Measurements from ENCODE around the gene GALNT18.

GALNT18 gene

GRCh38 chr11:11262171-11262920, 359.5 kb downstream of the GALNT18 start:
- POLR2A ChIA-PET: no interaction called here
- no peak for TF ChIP-seq CTCF (IDR thresholded peaks at IDR 0.05; ENCODE audit: control extremely low read depth, extremely low read depth, low read depth, missing control alignments)

GRCh38 chr11:11261629-11262028, 360.2 kb downstream of the GALNT18 start:
- ChIA-PET CTCF (interaction anchor here (1.0 to 2.0 kb wide), 4 partner anchors 11 to 233 kb away, joined by 3 to 6 read pairs (median 4); no protein-coding TSS in a partner anchor), POLR2A (no interaction called here)
- no peak for DNase-seq (ENCODE audit: extremely low spot score)
- no peak for TF ChIP-seq CTCF (IDR thresholded peaks at IDR 0.05; ENCODE audit: control extremely low read depth, extremely low read depth, low read depth, missing control alignments)

More at GRCh38 chr11:11262171-11262920, 359.5 kb downstream of the GALNT18 start:
- DNase-seq (ENCODE audit: extremely low spot score): no peak
- CTCF ChIA-PET: interaction anchor here (1.0 to 3.2 kb wide), 8 partner anchors 10 to 470 kb away, joined by 3 to 18 read pairs (median 4); no protein-coding TSS in a partner anchor

- ChIA-PET POLR2A (no interaction called here), CTCF (interaction anchor here (0.8 to 2.0 kb wide), 4 partner anchors 9 to 232 kb away, joined by 3 to 4 read pairs (median 4); no protein-coding TSS in a partner anchor)
These were observed 360.9 kb downstream of the GALNT18 start for GRCh38 chr11:11260903-11261302.

GRCh38 chr11:11253995-11254394, 367.8 kb downstream of the GALNT18 start:
- ChIA-PET CTCF (no interaction called here), POLR2A (no interaction called here)
- no peak for TF ChIP-seq CTCF (IDR thresholded peaks at IDR 0.05; ENCODE audit: control extremely low read depth, extremely low read depth, low read depth, missing control alignments)
- no peak for DNase-seq (ENCODE audit: extremely low spot score)

More at GRCh38 chr11:11260903-11261302, 360.9 kb downstream of the GALNT18 start:
- no peak for DNase-seq (ENCODE audit: extremely low spot score)
- TF ChIP-seq CTCF (IDR thresholded peaks at IDR 0.05; ENCODE audit: control extremely low read depth, extremely low read depth, low read depth, missing control alignments): no peak

- ChIA-PET POLR2A (no interaction called here), CTCF (no interaction called here)
- DNase-seq (ENCODE audit: extremely low spot score): no peak
- no peak for TF ChIP-seq CTCF (IDR thresholded peaks at IDR 0.05; ENCODE audit: control extremely low read depth, extremely low read depth, low read depth, missing control alignments)
These were observed 368.3 kb downstream of the GALNT18 start for GRCh38 chr11:11253497-11253896.

GRCh38 chr11:11252403-11252802, 369.4 kb downstream of the GALNT18 start:
- CTCF ChIA-PET: interaction anchor here (1.1 to 1.6 kb wide), 5 partner anchors 8 to 547 kb away, joined by 3 to 6 read pairs (median 4); no protein-coding TSS in a partner anchor
- no peak for TF ChIP-seq CTCF (IDR thresholded peaks at IDR 0.05; ENCODE audit: control extremely low read depth, extremely low read depth, low read depth, missing control alignments)
- POLR2A ChIA-PET: no interaction called here
- DNase-seq (ENCODE audit: extremely low spot score): no peak
